Measurements from ENCODE around the gene METRN.
"Not testable (repeated sequence)": the region's sequence is repeated elsewhere in the genome, so short reads cannot be mapped to it uniquely, and the experiment has no call there.

The METRN gene

DNA sequence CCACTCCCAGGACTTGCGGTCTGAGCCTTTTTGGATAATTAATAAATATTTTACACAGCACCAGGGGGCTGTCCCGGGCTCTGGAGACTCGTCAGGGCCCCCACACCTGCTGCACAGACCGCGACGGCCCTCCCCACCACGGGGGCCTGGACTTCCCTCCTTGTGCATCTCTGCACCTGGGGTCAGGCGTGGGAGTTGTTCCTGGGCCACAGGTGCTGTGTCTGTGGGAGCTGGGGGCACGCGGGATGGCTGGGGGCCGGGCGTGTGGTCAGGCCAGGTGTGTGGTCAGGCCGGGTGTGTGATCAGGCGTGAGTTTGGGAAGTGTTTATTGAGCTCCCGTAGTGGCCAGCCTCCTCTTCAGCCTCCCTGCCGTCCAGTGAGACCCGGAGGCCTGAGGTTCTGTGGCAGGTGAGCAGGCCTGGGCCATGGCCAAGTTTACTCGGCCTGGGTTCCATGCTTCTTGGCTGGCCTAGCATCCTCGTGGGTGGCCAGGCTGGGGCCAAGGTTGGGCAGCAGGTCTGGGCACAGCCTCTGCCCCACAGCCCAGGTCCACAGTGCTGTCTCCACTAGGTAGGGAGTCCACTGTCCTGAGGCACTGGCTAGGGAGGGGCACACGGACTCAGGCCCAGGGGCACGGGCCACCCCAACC, 36.6 kb upstream of the METRN start:
- DNase-seq, result no peak

GRCh38 chr16:678858-679813, 35.8 kb upstream of the METRN start:
- DNase-seq, result peak; percentile 72

DNA sequence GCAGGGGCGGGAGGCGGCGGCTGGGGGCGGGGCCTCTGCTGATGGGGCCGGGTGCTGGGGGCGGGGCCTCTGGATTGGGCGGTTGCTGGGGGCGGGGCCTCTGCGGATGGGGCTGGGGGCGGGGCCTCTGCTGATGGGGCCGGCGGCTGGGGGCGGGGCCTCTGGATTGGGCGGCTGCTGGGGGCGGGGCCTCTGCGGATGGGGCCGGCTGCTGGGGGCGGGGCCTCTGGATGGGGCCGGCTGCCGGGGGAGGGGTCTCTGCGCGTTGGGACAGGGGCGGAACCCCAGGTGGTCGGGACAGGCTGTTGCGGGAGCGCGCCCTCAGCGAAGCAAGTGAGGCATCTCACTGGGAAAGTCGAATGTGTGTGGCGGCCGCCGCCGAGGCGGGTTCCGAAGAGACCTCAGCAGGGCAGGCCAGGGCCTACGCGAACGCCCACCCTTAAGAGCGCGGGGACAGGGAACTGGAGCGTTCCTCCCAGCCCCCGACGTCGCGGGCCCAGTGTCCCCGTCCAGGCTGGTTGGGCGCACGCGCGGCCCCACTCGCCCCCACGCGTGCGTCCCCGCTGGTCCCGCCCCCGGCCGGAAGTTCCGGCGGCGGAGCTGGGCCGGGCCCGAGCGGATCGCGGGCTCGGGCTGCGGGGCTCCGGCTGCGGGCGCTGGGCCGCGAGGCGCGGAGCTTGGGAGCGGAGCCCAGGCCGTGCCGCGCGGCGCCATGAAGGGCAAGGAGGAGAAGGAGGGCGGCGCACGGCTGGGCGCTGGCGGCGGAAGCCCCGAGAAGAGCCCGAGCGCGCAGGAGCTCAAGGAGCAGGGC, 34.9 kb upstream of the METRN start, which contains the start of gene STUB1:
Gene STUB1 (plus strand): TSS at position 597 of the 811 bp plus-strand sequence. CDS start 116 bp downstream, at position 713.
- DNase-seq, result peak; percentile 56

- DNase-seq, result no peak
Measured at GRCh38 chr16:680625-680945, 34.3 kb upstream of the METRN start.

- no peak for DNase-seq
Measured at GRCh38 chr16:680967-681745, 33.8 kb upstream of the METRN start.

GRCh38 chr16:681746-682427, 33.0 kb upstream of the METRN start:
- no peak for DNase-seq

GRCh38 chr16:682493-683395, 32.2 kb upstream of the METRN start:
- no peak for DNase-seq

DNA sequence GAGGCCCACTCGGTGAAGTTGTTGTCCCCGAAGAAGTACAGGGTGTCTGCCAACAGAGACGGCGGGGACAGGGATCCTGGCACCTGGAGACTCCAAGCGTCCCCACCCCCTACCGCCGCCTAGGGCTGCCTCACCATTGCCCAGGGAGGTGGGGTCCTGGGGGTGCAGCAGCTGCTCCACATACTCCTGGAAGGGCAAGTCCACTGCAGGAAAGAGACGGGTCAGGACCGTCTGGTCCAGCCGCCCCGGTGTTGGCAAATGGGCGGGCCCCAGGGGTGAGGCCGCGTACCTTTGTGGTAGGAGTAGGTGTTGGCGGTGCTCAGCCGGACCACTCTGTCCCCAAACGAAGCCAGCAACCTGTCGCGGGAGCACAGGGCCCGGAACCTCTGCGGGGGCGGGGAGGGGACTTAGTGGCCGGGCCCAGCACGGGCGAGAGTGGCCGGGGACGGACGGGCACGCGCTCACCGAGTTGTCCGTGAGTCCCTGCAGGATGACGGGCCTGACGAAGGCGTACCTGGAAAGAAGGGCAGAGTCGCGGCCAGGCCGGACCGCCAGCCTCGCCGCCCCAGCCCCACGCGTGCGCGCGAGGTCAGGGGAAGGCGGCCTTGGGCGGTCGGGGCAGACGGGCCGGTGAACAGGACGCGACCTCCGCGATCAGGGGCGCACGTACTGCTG, 31.4 kb upstream of the METRN start:
- DNase-seq, result no peak

GRCh38 chr16:684071-684794, 30.7 kb upstream of the METRN start, which contains the start of gene JMJD8:
Gene JMJD8, minus strand, starts transcription at chr16:684334. Its CDS starts 15 bp downstream, at chr16:684319.
- DNase-seq, result peak; percentile 96

DNA sequence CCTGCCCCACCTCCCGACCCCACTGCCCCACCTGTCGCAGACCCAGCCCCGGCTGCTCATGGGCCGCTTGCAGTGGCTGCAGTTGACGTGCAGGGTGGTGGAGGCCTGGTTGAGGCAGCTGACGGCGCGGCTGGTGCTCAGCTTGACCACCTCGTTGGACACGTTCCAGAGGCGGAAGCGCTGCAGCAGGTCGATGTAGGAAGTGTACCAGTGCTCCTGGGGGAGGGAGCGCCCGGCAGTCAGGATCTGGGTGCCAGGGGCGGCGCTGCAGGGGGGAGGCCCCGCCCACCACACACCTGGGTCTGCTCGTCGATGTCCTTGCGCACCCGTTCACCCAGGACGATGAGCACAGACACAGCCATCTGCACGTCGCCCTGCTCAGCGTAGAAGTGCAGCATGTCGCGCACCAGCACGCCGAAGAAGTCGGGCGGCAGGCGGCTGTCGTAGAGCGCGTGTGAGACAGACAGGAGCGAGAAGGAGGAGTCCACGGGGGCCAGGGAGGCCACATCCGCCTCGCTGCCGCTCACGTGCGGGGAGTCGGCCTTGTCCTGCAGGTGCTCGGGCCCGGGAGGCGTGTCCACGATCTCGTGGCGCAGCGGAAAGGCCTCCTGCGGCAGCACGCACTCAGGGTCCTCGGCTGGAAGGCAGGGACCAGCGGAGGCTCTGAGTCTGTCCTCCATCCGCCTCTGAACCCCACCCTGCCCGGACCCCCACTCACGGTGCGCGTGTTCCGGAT, 29.8 kb upstream of the METRN start:
- DNase-seq, result peak; percentile 86

- peak; percentile 49 for DNase-seq
Measured at GRCh38 chr16:685967-686366, 29.0 kb upstream of the METRN start.

DNA sequence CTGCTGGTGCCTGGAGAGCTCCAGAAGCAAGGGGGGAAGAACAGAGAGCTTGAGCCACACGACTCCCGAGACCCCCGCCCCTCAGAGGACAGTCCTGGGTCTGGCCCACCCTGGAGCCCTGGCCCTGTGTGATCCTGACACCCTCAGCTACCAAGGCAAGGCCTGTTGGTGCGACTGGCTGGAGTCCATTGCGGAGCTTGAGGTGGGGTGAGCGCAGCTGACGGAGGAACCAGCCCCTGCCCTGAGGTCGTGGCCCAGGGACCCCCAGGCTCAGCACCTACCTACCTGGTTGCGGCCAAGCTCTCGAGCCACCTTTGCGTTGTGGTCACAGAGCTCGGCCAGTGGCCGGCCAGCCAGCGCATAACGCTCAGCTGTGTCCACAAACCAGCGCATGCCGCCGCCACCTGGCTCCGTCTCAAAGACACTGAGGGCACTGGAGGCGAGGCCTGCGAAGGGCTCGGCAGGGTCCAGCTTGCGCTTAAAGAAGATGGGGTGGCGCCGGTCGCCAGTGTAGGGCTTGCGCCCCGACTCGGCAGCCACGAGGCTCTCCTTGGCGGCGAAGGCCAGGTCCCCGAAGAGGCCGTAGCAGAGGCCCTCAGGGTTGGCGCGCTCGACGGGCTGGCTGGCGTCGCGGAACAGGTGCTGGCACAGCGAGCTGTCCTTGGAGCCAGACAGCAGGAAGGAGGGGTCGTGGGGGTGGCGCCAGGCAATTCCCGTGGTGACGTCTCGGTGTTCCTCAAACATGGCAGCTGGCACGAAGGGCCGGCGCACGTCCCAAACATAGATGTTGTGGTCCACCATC, 28.3 kb upstream of the METRN start:
- DNase-seq, result no peak

DNA sequence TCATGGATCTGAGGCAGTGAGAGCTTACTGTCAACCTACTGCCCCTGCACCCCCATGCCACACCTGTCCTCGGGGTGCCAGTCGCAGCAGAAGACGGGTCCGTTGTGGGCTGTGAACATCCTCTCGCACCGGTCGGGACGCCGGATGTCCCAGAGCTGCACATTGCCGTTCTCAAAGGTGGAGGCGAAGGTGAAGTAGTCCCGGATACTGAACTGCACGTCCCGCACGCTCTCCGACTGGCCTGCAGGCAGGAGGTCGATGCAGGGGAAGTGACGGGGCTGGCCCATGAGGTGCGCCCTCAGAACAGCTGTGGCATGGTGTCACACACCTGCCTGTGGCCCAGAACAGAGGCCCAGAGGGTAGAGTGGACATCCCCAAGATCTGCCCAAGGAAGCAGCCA, 27.4 kb upstream of the METRN start:
- no peak for DNase-seq

GRCh38 chr16:689175-689897, 25.6 kb upstream of the METRN start:
- no peak for DNase-seq

DNA sequence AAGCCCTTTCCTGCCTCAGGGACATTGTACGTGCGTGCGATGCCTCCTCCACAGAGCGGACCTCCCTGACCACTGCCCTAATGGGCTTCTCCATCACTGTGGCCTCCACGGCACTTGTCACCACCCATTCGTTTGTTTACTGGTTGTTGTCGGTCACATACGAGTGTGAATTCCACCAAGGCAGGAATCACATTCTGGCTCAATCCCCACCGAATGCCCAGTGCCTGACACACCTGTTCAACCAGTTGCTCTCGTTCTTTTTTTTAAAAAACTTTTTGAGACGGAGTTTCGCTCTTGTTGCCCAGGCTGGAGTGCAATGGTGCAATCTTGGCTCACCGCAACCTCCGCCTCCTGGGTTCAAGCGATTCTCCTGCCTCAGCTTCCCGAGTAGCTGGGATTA, 23.7 kb upstream of the METRN start:
- DNase-seq, result not testable (repeated sequence)

GRCh38 chr16:692356-693108, 22.4 kb upstream of the METRN start:
- DNase-seq, result no peak
